Vagina (tissue), 2 donors: Measurements from ENCODE around the gene MC2R.

Experiments used
- CTCF ChIP-seq, 3 experiments: fragments of 450-650 bp in 2 of 3; fragments of 200-600 bp in 1 of 3; sonication (generic) in 1 of 3; IDR thresholded peaks; one replicate each; pipeline ENCODE4 v1.5.1; 2017 to 2019; ENCODE audit warnings: antibody characterized with exemption in 3 of 3, mild to moderate bottlenecking in 2 of 3, moderate library complexity in 2 of 3
- POLR2A ChIP-seq, 2 donors: fragments of 450-650 bp; IDR thresholded peaks; one replicate each; pipeline ENCODE4 v1.6.1; 2017; ENCODE audit warnings: antibody characterized with exemption in 2 of 2, mild to moderate bottlenecking in 2 of 2, moderate library complexity in 2 of 2
- POLR2AphosphoS5 ChIP-seq, 2 donors: sonication (generic); formaldehyde crosslinking; IDR thresholded peaks; one replicate each; pipeline ENCODE4 v1.9.0; 2017; ENCODE audit warnings: antibody characterized with exemption in 2 of 2, mild to moderate bottlenecking in 2 of 2, low read depth in 1 of 2; ENCODE audit not compliant: insufficient read depth in 1 of 2

- TF ChIP-seq CTCF (IDR thresholded peaks at IDR 0.05) (no peak), POLR2AphosphoS5 (IDR thresholded peaks at IDR 0.05; ENCODE audit: insufficient read depth in 1 of 2, low read depth in 1 of 2) (no peak), POLR2A (IDR thresholded peaks at IDR 0.05) (no peak)
Measured at GRCh38 chr18:13914170-13914569, 1.2 kb downstream of the MC2R start.
